PFSK-1 (cell line): ENCODE data around the gene ZNF672.

Source experiments
- FOXP2 ChIP-seq: optimal IDR thresholded peaks from 2 replicates; pipeline ENCODE3; 2011; ENCODE audit warnings: borderline replicate concordance, control low read depth, inconsistent platforms; ENCODE audit not compliant: insufficient read depth; ENCODE audit errors: extremely low read length, extremely low read depth
- POLR2AphosphoS5 ChIP-seq: IDR thresholded peaks from 2 replicates; pipeline ENCODE4 v1.6.1; 2012; ENCODE audit warnings: low read depth, mild to moderate bottlenecking, control low read depth, low read length, moderate library complexity
- SIN3A ChIP-seq: IDR thresholded peaks from 2 replicates; pipeline ENCODE4 v1.6.1; 2012; ENCODE audit warnings: mild to moderate bottlenecking, low read length, moderate library complexity, borderline replicate concordance; ENCODE audit not compliant: insufficient read depth
- TAF1 ChIP-seq: IDR thresholded peaks from 2 replicates; pipeline ENCODE4 v1.6.1; 2012; ENCODE audit warnings: low read length, control low read depth, borderline replicate concordance; ENCODE audit not compliant: insufficient read depth
- TF ChIP-seq, protein P1 (sequence below), 2 experiments: IDR thresholded peaks; 2 replicates each; pipeline versions ENCODE4 v1.6.1 to v1.8.0; 2011 to 2012; ENCODE audit warnings: low read depth in 2 of 2, low read length in 2 of 2, control low read depth in 1 of 2, inconsistent platforms in 1 of 2, mild to moderate bottlenecking in 1 of 2, moderate library complexity in 1 of 2; ENCODE audit not compliant: insufficient read depth in 1 of 2

Gene ZNF672

DNA sequence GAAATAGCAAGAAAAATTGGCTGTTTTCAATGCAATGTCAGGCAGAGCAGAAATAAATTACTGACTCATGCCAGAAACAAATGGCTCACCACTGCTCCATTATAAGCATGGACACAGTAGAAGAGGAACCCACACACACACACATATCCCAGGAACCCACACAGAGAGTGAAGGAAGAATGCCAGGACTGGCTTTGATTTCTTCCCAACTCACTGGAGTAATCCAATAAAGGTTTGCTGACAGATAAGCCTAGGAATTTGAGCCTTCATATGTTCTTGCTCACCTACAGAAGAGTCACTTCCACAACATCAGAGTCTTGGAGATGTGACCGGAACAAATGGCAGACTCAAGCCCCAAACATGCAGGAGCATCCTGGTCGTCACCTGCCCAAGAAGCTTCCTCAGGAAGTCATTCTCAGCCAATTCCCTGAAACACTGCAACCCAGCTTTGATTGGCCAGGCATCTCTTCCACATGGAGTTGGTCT lies 14.5 kb upstream of the ZNF672 start:
- TF ChIP-seq TAF1 (no peak), SIN3A (no peak), POLR2AphosphoS5 (no peak), FOXP2 (no peak)
- TF ChIP-seq, protein P1, sequence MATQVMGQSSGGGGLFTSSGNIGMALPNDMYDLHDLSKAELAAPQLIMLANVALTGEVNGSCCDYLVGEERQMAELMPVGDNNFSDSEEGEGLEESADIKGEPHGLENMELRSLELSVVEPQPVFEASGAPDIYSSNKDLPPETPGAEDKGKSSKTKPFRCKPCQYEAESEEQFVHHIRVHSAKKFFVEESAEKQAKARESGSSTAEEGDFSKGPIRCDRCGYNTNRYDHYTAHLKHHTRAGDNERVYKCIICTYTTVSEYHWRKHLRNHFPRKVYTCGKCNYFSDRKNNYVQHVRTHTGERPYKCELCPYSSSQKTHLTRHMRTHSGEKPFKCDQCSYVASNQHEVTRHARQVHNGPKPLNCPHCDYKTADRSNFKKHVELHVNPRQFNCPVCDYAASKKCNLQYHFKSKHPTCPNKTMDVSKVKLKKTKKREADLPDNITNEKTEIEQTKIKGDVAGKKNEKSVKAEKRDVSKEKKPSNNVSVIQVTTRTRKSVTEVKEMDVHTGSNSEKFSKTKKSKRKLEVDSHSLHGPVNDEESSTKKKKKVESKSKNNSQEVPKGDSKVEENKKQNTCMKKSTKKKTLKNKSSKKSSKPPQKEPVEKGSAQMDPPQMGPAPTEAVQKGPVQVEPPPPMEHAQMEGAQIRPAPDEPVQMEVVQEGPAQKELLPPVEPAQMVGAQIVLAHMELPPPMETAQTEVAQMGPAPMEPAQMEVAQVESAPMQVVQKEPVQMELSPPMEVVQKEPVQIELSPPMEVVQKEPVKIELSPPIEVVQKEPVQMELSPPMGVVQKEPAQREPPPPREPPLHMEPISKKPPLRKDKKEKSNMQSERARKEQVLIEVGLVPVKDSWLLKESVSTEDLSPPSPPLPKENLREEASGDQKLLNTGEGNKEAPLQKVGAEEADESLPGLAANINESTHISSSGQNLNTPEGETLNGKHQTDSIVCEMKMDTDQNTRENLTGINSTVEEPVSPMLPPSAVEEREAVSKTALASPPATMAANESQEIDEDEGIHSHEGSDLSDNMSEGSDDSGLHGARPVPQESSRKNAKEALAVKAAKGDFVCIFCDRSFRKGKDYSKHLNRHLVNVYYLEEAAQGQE (IDR thresholded peaks at IDR 0.05; ENCODE audit: insufficient read depth in 1 of 2, low read depth in 2 of 2, low read length in 2 of 2): no peak

DNA sequence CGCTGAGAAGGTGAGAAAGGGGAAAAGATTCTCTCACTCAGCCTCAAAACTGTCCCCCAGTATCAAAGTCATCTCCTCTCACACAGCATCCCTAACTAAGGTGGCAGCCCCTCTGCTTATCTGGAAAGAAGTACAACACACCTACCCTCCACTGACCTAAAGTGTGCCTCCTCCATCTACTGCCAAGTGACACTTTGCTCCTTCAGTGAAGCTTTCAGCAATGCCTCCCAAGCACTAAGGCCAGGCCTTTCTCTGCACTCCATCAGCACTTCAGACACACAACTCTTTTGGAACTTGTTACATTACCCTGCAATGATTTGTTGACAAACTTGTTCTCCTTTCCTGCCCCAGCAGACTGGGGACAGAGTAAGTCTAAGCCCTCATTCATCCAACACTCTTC lies 13.7 kb upstream of the ZNF672 start:
- TF ChIP-seq POLR2AphosphoS5 (no peak), FOXP2 (no peak), TAF1 (no peak), SIN3A (no peak)
- TF ChIP-seq, protein P1 (IDR thresholded peaks at IDR 0.05; ENCODE audit: insufficient read depth in 1 of 2, low read depth in 2 of 2, low read length in 2 of 2): no peak

- TF ChIP-seq POLR2AphosphoS5: no peak
- TF ChIP-seq, protein P1 (IDR thresholded peaks at IDR 0.05; ENCODE audit: insufficient read depth in 1 of 2, low read depth in 2 of 2, low read length in 2 of 2): no peak
- TF ChIP-seq SIN3A: no peak
- no peak for TF ChIP-seq TAF1
- TF ChIP-seq FOXP2: no peak
Observed at GRCh38 chr1:248824701-248825100, 13.3 kb upstream of the ZNF672 start.

DNA sequence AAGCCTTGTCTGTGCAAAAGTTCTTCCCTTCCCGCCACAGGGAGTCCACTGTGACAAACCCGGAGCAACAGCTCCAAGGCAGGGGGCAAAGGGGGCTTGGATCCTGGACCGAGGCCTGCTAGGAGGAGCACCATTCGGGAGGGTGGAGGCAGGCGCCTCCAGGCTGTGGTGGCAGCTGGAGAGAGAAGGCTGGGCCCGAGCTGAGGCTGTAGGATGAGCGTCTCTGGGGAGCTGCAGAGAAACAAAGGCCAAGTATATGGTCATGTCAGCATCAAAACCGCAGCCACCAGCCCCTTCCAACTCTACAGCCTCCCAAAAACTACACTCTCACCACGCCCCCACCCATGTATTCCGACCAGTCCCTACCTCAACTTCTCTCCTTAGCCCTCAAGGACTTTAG lies 12.9 kb upstream of the ZNF672 start:
- TF ChIP-seq FOXP2: no peak

GRCh38 chr1:248825573-248825908 lies 12.5 kb upstream of the ZNF672 start:
- TF ChIP-seq TAF1 (no peak), FOXP2 (no peak), SIN3A (peak; percentile 52; the same call in 1 of the 2 replicates)
- TF ChIP-seq, protein P1 (IDR thresholded peaks at IDR 0.05; ENCODE audit: insufficient read depth in 1 of 2, low read depth in 2 of 2, low read length in 2 of 2): no peak
